HUES48 (cell line): ENCODE results near the gene RPTOR.

Source experiments
- H3K27ac ChIP-seq: one replicate; pipeline ENCODE4 v1.7.0; 2013; ENCODE audit warnings: low read depth, low read length, inconsistent platforms
- H3K27me3 ChIP-seq: 2 replicates; pipeline ENCODE4 v1.6.1; 2013; ENCODE audit warnings: mild to moderate bottlenecking, low read length; ENCODE audit not compliant: control insufficient read depth, insufficient read depth
- H3K36me3 ChIP-seq: 2 replicates; pipeline ENCODE4 v1.6.1; 2013; ENCODE audit warnings: low read length; ENCODE audit not compliant: control insufficient read depth, insufficient read depth
- H3K4me1 ChIP-seq: 2 replicates; pipeline ENCODE4 v1.6.1; 2013; ENCODE audit warnings: mild to moderate bottlenecking, low read length; ENCODE audit not compliant: control insufficient read depth, insufficient read depth
- H3K4me3 ChIP-seq: 2 replicates; pipeline ENCODE4 v1.5.1; 2013; ENCODE audit warnings: mild to moderate bottlenecking, low read depth, low read length
- H3K9ac ChIP-seq: 2 replicates; pipeline ENCODE4 v1.6.1; 2013; ENCODE audit warnings: mild to moderate bottlenecking, low read depth, low read length, moderate library complexity
- H3K9me3 ChIP-seq: 2 replicates; pipeline ENCODE4 v1.6.1; 2013; ENCODE audit warnings: low read length; ENCODE audit not compliant: control insufficient read depth, insufficient read depth

Gene RPTOR

GRCh38 chr17:80797741-80798594 is 253.3 kb downstream of the RPTOR start:
- no peak overlapping the region for H3K4me3 ChIP-seq
- no peak overlapping the region for H3K9ac ChIP-seq
- H3K36me3 ChIP-seq = no peaks in the 10 kb centered on the region
- H3K27ac ChIP-seq = no peak overlapping the region
- H3K4me1 ChIP-seq = no peaks in the 10 kb centered on the region
- H3K9me3 ChIP-seq = no peaks in the 10 kb centered on the region
- no peaks in the 10 kb centered on the region for H3K27me3 ChIP-seq

GRCh38 chr17:80798595-80799537 is 254.2 kb downstream of the RPTOR start:
- Histone ChIP-seq H3K4me1 (no peaks in the 10 kb centered on the region), H3K27ac (no peak overlapping the region), H3K4me3 (no peak overlapping the region), H3K9ac (no peak overlapping the region), H3K36me3 (no peaks in the 10 kb centered on the region), H3K27me3 (no peaks in the 10 kb centered on the region), H3K9me3 (no peaks in the 10 kb centered on the region)

- H3K9ac ChIP-seq = no peak overlapping the region
- no peaks in the 10 kb centered on the region for H3K9me3 ChIP-seq
- no peak overlapping the region for H3K27ac ChIP-seq
- no peak overlapping the region for H3K4me3 ChIP-seq
- no peaks in the 10 kb centered on the region for H3K4me1 ChIP-seq
- no peaks in the 10 kb centered on the region for H3K36me3 ChIP-seq
- no peaks in the 10 kb centered on the region for H3K27me3 ChIP-seq
These were observed 255.2 kb downstream of the RPTOR start for GRCh38 chr17:80799538-80800480.

- no peaks in the 10 kb centered on the region for H3K4me1 ChIP-seq
- no peaks in the 10 kb centered on the region for H3K9me3 ChIP-seq
- H3K27me3 ChIP-seq = no peaks in the 10 kb centered on the region
- no peaks in the 10 kb centered on the region for H3K36me3 ChIP-seq
- H3K4me3 ChIP-seq = no peak overlapping the region
- H3K9ac ChIP-seq = no peak overlapping the region
- H3K27ac ChIP-seq = no peak overlapping the region
These were observed 256.1 kb downstream of the RPTOR start for GRCh38 chr17:80800481-80801391.

GRCh38 chr17:80802626-80803450 is 258.2 kb downstream of the RPTOR start:
- H3K9me3 ChIP-seq = no peaks in the 10 kb centered on the region
- H3K27ac ChIP-seq = no peak overlapping the region
- H3K27me3 ChIP-seq = no peaks in the 10 kb centered on the region
- no peak overlapping the region for H3K4me3 ChIP-seq
- no peaks in the 10 kb centered on the region for H3K4me1 ChIP-seq
- H3K9ac ChIP-seq = no peak overlapping the region
- H3K36me3 ChIP-seq = no peaks in the 10 kb centered on the region

- no peaks in the 10 kb centered on the region for H3K9me3 ChIP-seq
- no peak overlapping the region for H3K4me3 ChIP-seq
- no peaks in the 10 kb centered on the region for H3K36me3 ChIP-seq
- H3K27ac ChIP-seq = no peak overlapping the region
- H3K9ac ChIP-seq = no peak overlapping the region
- H3K4me1 ChIP-seq = no peaks in the 10 kb centered on the region
- H3K27me3 ChIP-seq = no peaks in the 10 kb centered on the region
These were observed 259.1 kb downstream of the RPTOR start for GRCh38 chr17:80803451-80804428.

GRCh38 chr17:80804466-80804865 is 259.8 kb downstream of the RPTOR start:
- no peak overlapping the region for H3K9ac ChIP-seq
- no peaks in the 10 kb centered on the region for H3K9me3 ChIP-seq
- no peaks in the 10 kb centered on the region for H3K36me3 ChIP-seq
- H3K4me1 ChIP-seq = no peaks in the 10 kb centered on the region
- no peak overlapping the region for H3K4me3 ChIP-seq
- H3K27ac ChIP-seq = no peak overlapping the region
- H3K27me3 ChIP-seq = no peaks in the 10 kb centered on the region

GRCh38 chr17:80805032-80805751 is 260.6 kb downstream of the RPTOR start:
- Histone ChIP-seq H3K4me1 (no peaks in the 10 kb centered on the region), H3K36me3 (no peaks in the 10 kb centered on the region), H3K4me3 (no peak overlapping the region), H3K9ac (no peak overlapping the region), H3K27ac (peak overlapping the region; percentile 11), H3K9me3 (no peaks in the 10 kb centered on the region), H3K27me3 (no peaks in the 10 kb centered on the region)
